Ovary (tissue), 3 donors: ENCODE measurements around the gene SPATA21.

Experiments used
- CTCF ChIP-seq, 3 donors: fragments of 450-650 bp in 2 of 3; fragments of 200-600 bp in 1 of 3; IDR thresholded peaks; one replicate each; pipeline versions ENCODE4 v1.5.1 to v1.8.0; 2016 to 2022; ENCODE audit warnings: antibody characterized with exemption in 3 of 3, mild to moderate bottlenecking in 1 of 3
- EP300 ChIP-seq: sonication (generic); formaldehyde crosslinking; IDR thresholded peaks from one replicate; pipeline ENCODE4 v1.6.1; 2017; ENCODE audit warnings: antibody characterized with exemption
- POLR2A ChIP-seq: fragments of 450-650 bp; IDR thresholded peaks from one replicate; pipeline ENCODE4 v1.6.1; 2017; ENCODE audit warnings: antibody characterized with exemption, mild to moderate bottlenecking, moderate library complexity
- donor health status: DM: no; HTN: no; CAD: no.

DNA sequence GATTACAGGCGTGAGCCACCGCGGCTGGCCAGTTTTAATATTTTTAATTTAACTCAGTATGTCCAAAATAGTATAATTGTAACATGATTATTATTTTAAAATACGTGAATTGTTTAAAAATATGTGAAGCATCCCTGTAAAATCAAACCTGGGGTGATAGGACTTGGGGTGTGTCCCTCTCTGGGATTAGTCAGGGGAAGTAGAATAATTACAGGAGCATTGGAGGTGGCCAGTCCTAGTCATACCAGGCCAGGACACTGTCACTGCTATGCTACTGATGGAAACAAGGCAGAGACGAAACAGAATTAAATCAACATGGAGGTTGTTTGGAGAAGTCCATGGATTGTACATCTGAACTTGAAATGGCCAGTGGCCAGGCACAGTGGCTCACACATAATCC is 53.3 kb downstream of the SPATA21 start:
- TF ChIP-seq CTCF (IDR thresholded peaks at IDR 0.05) = no peak
- no peak for TF ChIP-seq POLR2A
- TF ChIP-seq EP300 = no peak
